ENCODE data around the gene NSUN6.

Gene NSUN6

DNA sequence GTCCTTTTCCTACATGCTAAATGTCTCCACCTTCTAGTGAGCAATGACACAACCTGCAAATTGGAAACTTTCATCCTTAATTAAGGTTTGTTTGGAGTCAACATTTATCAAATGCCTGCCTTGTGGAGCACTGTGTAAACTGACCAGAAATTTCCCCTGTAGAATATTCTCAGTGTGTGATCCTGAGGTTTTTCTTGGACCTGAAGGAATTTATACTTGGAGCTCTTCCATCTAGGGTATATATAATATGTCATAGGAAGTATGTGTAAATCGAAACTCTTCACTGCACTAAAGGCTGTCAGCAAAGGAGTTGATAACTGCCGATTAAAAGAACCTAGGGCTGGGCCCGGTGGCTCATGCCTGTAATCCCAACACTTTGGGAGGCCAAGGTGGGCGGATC is 152.4 kb downstream of the NSUN6 start:
- no peak for DNase-seq (ENCODE audit: low read depth)

DNA sequence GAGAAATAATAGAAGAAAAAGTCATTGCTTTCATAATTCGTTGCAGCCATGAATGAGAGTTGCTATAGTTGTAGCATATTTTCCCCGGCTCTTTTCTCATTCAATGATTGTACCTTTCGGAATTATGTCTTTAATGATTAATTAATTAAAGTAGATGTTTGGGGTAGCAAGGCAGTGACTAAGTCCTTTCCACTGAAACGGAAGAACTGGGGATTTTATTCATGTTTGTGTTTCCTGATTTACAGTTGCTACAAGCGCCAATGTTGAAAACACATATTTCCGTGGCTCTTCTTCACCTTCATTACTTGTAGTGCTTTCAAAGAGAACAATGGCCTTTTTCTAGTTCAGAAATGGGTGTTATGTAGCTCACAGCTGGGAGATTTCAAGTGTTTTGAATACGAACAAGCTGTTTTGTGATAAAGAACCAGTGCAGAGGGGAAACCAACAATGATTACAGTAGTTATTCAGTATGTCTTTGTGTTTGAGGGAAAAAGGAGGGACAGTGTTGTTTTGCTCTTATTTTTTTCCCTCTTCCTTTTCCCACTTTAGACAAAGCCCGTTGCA is 153.5 kb downstream of the NSUN6 start:
- no peak for DNase-seq (ENCODE audit: low read depth)

Data from activated T-helper 9 cell treated with anti-CD3 and anti-CD28 coated beads, Interleukin-2, amount 50 U/mL, for 16 hours (primary cell).